ENCODE data around the gene SMIM13.

SMIM13 gene

DNA sequence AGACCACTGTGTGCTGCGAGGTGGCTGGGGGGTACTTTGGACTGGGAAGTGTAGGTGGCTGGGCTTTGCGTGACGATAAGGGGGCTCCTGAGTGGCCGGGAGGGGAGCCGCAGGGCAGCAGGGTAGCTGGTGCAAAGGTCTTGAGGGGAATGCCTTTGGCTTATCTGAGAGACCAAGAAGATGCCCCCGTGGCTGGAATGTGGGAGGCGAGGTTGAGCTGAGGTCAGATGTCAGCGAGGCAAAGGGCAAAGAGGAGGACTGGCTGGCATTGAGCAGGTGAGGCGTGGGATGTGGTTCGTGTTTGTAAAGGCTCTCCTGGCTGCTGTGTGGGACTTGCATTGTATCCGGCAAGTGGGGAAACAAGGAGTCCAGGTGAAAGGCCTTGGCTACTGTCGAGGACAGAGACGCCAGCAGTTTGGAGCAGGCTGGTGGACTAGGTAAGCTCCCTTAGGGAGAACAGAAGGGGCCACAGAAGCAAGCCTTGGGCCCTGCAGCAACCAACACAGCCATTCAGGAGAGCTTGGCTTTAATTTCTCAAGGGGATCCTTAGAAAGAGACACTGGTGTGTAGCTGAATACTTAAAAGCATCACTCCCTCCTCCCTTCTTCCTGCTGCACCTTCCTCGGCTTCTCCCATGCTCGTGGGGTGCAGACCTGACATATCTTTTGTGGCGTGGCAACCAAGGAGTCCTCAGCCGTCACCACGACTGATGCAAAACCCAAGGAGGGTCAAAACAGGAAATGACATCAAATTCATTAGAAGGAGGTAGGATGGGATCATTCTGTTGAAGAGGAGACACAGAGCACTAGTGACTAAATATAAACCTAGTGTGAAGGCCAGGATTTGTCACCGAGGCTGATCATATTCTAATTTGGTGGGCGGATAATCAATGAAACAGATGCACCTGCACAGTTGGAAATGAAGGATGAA lies 71.3 kb downstream of the SMIM13 start:
- no peak for TF ChIP-seq CTCF (IDR thresholded peaks at IDR 0.05)

DNA sequence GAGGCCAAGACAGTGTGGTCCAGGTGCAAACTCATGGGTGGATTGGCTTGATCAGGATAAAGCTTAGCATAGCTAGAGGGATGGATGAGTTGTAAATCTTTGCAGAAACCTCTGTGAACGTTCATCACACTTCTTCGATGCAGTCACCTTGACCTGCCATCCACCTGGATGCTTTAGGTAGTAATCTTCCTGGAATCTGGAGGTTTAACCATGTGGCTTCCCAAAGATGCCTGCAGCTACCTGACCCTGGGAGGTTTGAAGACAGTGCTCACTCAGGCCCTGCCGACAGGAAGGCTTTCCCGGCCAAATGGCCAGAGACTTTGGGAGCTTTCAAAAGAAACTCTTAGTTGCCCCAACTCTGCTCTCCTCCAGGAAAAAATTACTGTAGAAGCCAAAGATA lies 73.3 kb downstream of the SMIM13 start:
- no peak for TF ChIP-seq CTCF (IDR thresholded peaks at IDR 0.05)

GRCh38 chr6:11168091-11168635 lies 74.5 kb downstream of the SMIM13 start:
- no peak for TF ChIP-seq CTCF (IDR thresholded peaks at IDR 0.05)

DNA sequence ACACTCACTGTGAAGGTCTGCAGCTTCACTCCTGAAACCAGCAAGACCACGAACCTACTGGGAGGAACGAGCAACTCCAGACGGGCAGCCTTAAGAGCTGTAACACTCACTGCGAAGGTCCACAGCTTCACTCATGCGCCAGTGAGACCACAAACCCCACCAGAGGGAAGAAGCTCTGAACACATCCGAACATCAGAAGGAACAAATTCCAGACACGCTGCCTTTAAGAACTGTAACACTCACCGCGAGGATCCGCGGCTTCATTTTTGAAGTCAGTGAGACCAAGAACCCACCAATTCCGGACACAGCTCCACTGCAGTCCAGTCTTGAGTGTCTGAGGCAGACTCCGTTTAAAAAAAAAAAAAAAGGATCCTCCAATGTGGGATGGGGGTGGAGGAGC lies 78.3 kb downstream of the SMIM13 start:
- TF ChIP-seq CTCF (IDR thresholded peaks at IDR 0.05): no peak

DNA sequence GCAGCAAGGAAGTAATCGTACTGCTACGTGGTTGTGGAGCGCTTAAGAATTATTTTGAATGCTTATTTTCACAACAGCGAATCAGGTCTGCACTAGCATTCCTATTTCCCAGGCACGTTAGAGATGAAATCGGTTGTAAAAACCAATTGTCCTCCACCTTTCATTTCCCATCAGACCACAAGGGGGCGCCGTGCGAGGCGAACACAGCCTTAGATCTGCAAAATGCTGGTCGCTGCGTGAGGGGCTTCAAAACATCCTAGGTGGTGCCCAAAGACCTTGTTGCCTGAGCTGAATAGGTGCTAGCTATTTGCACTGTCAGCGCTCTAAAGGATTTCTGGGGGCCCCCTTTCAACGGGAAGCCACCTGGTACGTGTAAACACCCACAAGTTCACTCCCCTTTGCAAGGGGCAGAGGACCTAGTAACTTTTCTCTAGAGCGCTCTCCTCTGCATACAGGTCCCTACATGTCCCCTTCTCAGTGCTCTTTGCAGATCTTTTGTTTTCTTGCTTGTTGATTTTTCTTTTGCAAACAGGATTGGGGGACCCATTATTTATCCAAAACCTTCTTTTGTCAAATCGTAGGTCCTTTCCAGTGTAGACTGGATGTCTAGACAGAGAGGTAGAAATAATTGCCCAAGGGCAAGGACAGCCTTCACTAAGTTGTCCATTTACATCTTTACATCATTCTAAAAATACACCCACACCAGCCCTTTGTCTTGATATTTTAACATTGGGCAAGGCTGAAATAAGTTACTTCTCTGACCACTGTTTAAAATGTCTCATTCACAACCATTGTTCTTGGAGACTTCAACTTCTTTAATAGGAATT lies 79.1 kb downstream of the SMIM13 start:
- TF ChIP-seq CTCF (IDR thresholded peaks at IDR 0.05): peak; percentile 72

DNA sequence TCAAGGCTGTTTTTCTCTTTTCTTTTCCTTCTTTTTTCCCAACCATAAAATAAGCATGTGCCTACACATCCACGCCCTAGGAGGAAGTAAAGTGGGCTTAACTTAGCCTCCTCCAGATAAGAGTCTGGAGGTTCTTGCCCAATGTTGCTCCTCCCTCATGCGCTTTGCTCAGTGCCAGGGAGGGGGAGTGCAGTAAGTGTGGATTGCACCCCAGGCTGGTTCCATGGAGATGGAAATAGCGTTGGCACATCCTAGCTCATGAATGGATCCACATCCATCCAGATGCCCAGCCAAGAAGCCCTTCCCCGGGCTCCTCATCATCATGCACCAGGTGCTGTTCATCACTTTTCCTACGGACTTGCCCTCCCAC lies 80.6 kb downstream of the SMIM13 start:
- TF ChIP-seq CTCF (IDR thresholded peaks at IDR 0.05): no peak

- no peak for TF ChIP-seq CTCF (IDR thresholded peaks at IDR 0.05)
These were observed 83.6 kb downstream of the SMIM13 start for GRCh38 chr6:11177271-11177670.

All from LNCAP (cell line).